GDM1 (cell line): Measurements from ENCODE around the gene IRF2BP2.

Experiments
- DNase-seq: peaks from one replicate; lab custom pipeline; 2025; lab: John Stamatoyannopoulos, UW

IRF2BP2 gene

GRCh38 chr1:234613128-234613875, 3.3 kb upstream of the IRF2BP2 start:
- no peak for DNase-seq

GRCh38 chr1:234612352-234613127, 2.6 kb upstream of the IRF2BP2 start:
- peak; percentile 93 for DNase-seq

DNA sequence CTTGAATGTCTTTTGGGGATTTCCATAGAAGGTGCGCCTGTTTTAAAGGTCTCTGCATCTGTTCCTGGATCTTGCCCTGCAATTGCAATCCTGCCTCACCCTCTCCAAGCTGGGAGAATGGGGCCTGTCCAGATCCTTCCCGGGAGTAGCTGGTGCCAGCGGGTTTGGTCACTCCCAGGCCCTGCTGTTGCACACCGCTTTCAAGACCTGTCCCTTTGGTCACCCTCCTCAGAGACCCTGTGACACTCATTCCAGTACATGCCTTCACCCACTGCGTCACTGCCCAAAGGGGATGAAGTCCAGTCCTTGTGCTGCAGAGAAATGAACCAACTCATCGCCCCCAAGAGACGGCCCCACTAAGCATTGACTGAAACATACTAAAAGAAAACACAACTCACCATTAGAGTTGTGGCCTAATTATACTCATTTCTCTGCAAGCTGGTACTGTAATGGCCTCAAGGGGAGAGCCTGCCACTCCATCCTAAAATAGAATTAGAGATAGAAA, 1.9 kb upstream of the IRF2BP2 start:
- no peak for DNase-seq

DNA sequence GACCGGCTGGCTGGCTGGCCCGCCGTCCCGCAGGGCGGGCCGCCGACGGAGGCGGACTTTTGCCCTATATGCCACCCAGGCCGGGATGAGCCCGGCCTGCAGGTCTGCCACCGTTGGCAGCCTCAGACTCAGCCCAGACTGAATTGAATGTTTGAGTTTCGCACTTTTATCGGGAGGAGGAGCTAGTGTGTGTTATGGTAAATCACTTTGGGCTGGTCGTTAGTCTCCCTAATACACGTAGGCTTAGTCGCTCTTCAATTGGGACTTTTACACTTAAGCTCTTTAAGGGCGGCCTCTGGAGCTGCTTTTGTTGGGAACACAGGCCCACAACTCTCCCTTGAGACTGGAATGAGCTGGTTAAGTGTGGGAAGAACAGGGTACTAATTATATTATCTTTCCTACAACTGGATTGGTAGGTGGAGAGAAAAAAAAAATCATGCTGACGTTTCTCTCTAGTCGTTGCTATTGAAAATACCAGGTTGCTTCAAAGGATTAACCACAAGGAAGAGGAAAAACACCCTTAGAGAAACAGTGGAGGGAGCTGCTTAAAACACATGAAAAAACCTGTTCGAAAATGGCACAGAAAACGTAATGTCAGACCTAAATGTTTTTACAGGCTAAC, 1.4 kb upstream of the IRF2BP2 start:
- DNase-seq: peak; percentile 86

DNA sequence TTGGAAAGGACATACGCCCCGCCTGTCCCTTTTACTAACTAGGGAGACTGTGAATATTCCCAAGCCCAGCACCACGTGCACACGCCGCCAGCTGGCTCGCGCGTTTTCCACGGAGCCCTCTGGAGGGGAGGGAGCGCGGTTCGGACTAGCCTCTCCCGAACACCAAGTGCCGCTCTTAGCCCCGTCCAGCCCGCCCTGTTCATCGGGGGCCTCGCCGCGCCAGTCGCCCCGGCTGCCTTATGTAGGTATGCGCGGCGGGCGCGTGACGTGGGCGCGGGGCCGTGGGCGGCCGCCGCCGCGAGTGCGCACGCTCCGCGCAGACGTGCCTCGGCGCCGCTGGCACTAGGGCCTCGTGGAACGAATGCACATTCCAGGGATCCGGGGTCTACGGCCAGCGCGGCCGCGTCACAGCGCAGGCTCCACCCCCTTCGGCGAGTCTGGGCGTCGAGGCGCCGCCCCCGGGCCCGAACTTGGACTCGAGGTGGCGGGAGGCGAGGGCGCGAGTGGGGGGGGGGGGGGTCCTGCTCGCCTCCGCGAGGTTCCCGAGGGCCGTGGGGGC, 767 bp upstream of the IRF2BP2 start:
- DNase-seq: peak; percentile 98

DNA sequence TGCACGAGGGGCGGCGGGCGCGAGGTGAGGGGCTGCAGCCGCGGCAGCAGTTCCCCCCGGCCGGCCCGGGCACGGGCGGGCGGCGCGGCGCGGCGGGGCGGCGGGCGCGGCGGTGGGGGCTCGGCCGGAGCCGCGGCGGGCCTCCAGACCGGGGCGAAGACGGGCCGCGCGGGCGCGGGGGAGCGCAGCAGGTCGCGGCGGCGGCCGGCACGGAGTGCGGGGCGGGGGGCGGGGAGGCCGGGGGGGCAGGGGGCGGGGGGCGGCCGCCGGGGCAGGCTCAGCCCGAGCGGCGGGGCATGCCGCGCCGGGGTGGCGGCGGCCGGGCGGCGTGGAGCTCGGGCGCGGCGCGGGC, 311 bp downstream of the IRF2BP2 start:
- DNase-seq: no peak

DNA sequence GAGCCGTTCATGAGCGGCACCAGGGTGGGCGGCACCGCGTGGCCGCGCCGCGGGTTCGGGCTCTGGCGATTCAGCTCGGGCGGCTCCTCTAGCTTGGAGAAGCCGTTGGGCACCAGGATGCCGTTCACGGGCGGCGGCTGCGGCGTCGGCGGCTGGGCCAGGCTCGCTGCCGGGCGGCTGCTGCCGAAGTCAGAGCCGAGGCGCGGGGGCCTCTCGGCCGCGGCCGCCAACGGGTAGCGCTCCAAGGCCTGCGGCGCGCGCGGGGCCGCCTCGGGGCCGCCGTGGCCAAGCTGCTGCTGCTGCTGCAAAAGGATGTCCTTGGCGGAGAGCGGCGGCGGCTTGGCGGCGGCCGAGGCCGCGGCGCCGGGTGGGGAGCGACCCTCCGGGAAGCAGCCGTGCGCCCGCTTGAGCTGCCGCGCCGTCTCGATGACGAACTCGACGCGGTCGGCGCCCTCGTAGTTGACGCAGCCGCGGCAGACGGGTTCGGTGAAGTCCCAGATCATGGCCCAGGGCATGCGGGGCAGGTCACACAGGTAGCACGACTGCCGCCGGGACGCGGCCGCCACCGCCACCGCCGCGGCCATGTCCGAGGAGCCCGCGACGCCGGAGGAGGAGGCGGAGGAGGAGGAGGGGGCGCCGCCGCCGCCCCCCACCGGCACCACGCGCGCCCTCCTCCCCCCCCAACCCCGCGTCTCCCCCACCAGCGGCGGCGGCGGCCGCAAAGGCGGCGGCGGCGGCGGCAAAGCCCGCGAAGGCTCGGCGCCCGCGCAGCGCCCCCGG, 877 bp downstream of the IRF2BP2 start:
- no peak for DNase-seq

- peak; percentile 77 for DNase-seq
Measured at GRCh38 chr1:234608025-234608910, 1.7 kb downstream of the IRF2BP2 start.

DNA sequence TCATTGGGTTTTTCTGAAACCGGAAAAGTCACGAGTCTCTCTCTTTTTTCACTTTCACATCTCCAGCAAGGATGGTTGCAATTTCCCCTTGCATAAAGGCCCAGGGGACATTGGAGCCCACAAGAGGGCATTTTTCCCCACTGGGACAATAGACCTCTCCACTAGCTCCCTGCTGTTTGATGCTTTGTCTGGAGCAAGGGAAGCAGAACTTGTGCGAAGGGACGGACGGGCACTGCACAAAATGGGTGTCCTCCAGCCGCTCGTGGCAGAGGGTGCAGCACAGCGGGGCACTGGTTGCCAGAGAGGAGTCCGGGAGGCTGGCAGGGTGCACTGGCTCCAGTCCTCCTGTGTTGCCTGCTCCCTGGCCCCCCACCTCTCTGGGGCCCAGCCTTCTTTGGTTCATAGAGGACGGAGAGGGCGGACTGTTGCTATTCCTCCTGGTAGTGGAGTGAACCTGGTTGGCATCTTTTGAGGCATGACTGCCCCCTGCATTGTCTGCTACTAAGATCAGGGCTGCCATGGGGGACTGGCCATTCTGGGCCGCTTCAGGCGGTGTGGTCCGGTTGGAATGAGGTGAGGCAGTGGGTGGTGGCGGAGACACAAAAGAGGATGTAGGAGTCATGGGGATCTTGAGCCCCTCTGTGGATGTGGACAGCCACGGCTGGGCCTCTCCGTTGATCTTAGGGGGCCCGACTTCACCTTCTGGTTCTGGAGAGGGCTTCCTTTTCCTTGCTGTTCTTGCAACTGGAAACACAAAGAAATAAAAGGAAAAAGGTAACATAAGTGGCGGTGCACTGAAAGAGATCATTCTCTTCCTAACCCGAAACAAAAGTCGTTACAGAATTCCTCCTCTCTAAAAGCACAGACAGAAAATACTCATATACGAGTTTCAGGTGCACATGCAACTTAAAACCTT, 2.6 kb downstream of the IRF2BP2 start:
- DNase-seq: no peak

GRCh38 chr1:234606784-234607108, 3.2 kb downstream of the IRF2BP2 start:
- DNase-seq: no peak

DNA sequence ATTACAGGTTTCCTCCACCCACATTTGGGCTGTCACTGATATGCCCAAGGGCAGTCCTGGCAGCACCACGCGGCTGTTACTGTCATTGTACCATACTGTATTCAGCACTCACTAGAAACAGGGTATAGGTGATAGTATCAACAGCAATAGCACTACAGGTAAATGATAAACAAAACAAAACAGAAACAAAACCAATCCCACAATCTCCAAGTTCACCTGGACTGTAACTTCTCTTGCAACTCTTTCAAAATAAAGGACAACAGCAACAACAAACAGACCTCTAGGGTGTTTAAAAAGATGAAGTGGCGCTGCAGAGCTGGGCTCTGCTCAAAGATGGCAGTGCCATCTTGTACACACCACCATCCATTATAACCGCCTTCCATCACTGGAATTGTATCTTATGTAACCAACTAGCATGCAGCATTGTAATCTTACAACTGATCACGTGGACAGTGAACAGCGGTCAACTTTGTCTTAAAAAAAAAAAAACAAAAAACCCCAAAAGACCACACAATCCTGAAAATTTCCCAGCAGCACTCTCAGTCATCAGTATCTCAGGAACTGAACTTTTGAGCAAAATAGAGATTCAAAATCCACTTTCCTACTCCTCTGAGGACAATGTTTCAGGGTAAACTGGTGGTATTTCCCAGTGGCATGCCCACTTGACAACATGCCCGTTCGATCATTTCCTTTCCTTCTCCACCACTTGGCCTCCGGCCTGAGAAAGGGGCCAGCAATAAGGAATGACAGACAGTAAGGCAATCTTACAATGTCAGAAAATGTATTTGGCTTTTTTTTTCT, 3.8 kb downstream of the IRF2BP2 start:
- no peak for DNase-seq

- no peak for DNase-seq
Measured at GRCh38 chr1:234605399-234605982, 4.5 kb downstream of the IRF2BP2 start.

- DNase-seq: no peak
Measured at GRCh38 chr1:234604495-234605398, 5.2 kb downstream of the IRF2BP2 start.

DNA sequence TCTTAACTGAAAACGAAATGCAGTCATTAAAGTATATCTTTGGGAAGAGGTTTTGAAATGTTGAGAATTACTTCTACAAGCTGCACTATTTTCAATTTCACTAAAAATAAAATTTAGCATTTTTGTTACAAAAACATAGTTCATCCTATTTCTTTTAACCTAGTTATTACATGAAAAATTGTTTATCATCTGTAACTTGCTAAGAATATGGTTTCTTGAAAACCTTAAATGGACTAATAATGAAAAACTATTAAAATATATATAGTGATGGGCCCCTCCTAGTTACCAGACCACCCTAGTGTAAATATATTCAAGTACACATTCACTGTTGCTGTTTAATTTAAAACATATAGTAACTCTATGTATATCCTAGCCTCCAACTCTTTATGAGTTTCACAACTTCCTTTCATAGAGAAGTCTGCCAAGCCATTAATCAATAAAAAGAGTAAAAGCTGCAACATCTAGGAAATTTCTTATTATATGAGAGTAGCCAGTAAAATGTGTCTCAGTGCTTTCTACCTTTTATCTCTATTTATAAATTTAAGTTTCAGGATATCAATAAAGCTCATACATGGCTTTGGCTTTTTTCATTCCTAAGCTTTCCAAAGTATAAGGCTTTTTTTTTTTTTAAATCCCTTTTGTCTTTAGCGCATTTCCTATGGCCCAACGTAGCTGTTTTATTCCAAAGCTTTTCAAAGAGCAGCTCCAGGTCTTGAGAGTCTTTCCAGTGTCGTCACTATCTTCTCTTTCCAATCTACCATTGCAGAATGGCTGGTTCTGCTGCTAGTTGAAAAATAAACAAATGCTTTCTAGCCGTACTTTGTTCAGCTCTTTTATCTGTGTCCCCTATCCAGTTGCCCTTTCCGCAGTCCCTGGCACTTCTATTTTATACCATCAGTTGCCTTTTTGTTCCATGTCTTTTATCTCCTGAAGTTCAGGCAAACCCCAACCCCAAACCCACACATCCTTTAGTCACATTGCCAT, 6.5 kb downstream of the IRF2BP2 start:
- no peak for DNase-seq

DNA sequence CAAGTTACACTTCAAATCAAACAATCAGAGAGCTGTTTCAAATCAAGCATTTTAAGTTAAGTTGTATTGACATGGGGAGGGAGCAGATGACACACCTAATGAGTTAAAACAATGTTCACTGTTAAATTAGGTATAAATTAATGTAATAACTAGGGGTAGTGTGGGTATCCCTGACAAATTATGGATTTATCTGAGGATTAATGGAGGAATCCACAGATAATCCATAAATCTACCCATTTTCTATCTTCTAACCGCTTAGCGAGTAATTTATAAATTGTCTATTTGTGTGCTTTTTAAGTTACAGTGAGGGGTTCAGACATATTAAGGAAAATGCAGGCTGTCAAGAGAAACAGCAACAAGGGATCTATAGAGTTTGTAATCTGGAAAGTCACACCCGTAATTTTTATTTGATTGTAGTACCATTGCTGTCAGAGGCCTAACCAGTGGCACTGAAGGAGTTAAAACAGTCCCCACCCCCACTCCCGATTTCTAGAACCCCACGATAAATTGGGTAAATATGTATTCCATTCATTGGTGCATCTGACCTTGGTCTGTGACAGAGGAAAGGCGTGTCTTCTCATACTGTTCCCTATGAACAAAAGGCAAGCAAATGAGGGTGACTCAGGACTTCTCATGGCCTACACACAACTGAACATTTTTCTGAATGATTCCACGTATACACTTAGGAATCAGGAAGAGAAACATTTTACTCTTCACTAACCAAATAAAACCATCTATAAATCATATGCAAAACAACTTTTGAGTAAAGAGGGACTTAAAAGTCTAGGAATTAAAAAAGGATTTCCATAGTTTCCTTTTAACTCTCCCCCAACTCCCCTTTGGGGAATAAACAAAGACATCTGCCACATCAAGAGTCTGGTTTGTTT, 7.4 kb downstream of the IRF2BP2 start:
- peak; percentile 68 for DNase-seq
